ENCODE results near the gene RFX5. TPM values are rescaled to one million over a fixed set of nuclear protein-coding genes. Genes with fewer than 3 reads are reported as not detected.
A peak's percentile ranks its signal among the peaks of the same experiment; 100 is the strongest.

Gene RFX5
- total and polyA plus RNA-seq, 2 experiments from 2014 or later, result 13.3 to 44.5 TPM

GRCh38 chr1:151367658-151368392, 20.8 kb upstream of the RFX5 start:
- ATAC-seq (no peak), DNase-seq (ENCODE audit: low spot score) (no peak)
- Histone ChIP-seq H3K4me3 (no peak overlapping the region), H3K9me2 (ENCODE audit: insufficient read depth) (no peaks in the 10 kb centered on the region), H4K20me1 (replicated peaks; ENCODE audit: insufficient read depth) (no peaks in the 10 kb centered on the region), H3K27ac (ENCODE audit: low read depth) (no peak overlapping the region), H3K4me1 (ENCODE audit: insufficient read depth) (peaks cover 16% of the 10 kb centered on the region), H3K79me2 (replicated peaks; ENCODE audit: insufficient read depth) (no peaks in the 10 kb centered on the region), H2AFZ (no peak overlapping the region), H3K36me3 (ENCODE audit: insufficient read depth) (no peaks in the 10 kb centered on the region), H3F3A (replicated peaks; ENCODE audit: low read depth) (no peaks in the 10 kb centered on the region), H3K27me3 (ENCODE audit: insufficient read depth) (no peaks in the 10 kb centered on the region), H3K4me2 (no peak overlapping the region)
- Mint-ChIP-seq H3K4me1 (peaks cover 15% of the 10 kb centered on the region), H3K4me3 (no peak overlapping the region), H3K27ac (no peak overlapping the region), H3K27me3 (ENCODE audit: insufficient read depth, low read depth, poor library complexity) (peaks cover 13% of the 10 kb centered on the region), H3K36me3 (ENCODE audit: low read depth) (peaks cover 26% of the 10 kb centered on the region), H3K9me3 (peaks cover 13% of the 10 kb centered on the region)
- TF ChIP-seq STAT1 (IDR thresholded peaks at IDR 0.05; ENCODE audit: unreplicated experiment) (no peak), CREB1 (CRISPR knock-in tag; IDR thresholded peaks at IDR 0.05; ENCODE audit: low read depth) (no peak), NANOG (IDR thresholded peaks at IDR 0.05; ENCODE audit: borderline replicate concordance) (no peak), POLR2AphosphoS5 (IDR thresholded peaks at IDR 0.05; ENCODE audit: low read depth) (no peak), JUNB (IDR thresholded peaks at IDR 0.05; ENCODE audit: unreplicated experiment) (no peak)
- TF ChIP-seq, protein P1, sequence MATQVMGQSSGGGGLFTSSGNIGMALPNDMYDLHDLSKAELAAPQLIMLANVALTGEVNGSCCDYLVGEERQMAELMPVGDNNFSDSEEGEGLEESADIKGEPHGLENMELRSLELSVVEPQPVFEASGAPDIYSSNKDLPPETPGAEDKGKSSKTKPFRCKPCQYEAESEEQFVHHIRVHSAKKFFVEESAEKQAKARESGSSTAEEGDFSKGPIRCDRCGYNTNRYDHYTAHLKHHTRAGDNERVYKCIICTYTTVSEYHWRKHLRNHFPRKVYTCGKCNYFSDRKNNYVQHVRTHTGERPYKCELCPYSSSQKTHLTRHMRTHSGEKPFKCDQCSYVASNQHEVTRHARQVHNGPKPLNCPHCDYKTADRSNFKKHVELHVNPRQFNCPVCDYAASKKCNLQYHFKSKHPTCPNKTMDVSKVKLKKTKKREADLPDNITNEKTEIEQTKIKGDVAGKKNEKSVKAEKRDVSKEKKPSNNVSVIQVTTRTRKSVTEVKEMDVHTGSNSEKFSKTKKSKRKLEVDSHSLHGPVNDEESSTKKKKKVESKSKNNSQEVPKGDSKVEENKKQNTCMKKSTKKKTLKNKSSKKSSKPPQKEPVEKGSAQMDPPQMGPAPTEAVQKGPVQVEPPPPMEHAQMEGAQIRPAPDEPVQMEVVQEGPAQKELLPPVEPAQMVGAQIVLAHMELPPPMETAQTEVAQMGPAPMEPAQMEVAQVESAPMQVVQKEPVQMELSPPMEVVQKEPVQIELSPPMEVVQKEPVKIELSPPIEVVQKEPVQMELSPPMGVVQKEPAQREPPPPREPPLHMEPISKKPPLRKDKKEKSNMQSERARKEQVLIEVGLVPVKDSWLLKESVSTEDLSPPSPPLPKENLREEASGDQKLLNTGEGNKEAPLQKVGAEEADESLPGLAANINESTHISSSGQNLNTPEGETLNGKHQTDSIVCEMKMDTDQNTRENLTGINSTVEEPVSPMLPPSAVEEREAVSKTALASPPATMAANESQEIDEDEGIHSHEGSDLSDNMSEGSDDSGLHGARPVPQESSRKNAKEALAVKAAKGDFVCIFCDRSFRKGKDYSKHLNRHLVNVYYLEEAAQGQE (IDR thresholded peaks at IDR 0.05; ENCODE audit: unreplicated experiment), result no peak

DNA sequence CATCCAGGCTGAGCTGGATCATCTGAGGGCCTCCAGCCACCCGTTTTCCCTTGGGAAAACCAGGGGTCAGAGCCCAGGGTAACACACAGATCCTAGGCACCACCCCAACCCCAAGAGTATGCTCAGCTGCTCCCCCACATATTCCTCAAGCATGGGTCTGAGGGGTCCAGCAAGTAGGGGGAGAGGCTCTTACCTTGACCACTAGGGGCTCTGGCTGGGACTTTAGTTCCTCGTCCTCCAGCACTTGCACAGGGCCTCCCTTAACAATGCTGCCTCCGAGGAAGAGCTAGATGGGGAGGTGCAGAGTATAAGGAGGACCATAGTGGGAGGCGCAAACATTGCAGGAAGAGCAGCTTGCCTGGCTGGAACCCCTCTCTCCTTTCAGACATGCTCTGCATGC, 17.9 kb upstream of the RFX5 start:
- Histone ChIP-seq H3K27me3 (ENCODE audit: insufficient read depth) (no peaks in the 10 kb centered on the region), H3K79me2 (replicated peaks; ENCODE audit: insufficient read depth) (no peaks in the 10 kb centered on the region), H4K20me1 (replicated peaks; ENCODE audit: insufficient read depth) (no peaks in the 10 kb centered on the region), H3K9me2 (ENCODE audit: insufficient read depth) (no peaks in the 10 kb centered on the region), H3K36me3 (ENCODE audit: insufficient read depth) (no peaks in the 10 kb centered on the region), H3K4me1 (ENCODE audit: insufficient read depth) (0 out of 2 replicates have a peak, but pooled peaks cover under 1% of the 10 kb centered on the region), H3K4me2 (no peak overlapping the region), H2AFZ (no peak overlapping the region), H3K4me3 (no peak overlapping the region), H3K27ac (ENCODE audit: low read depth) (no peak overlapping the region), H3F3A (replicated peaks; ENCODE audit: low read depth) (no peaks in the 10 kb centered on the region)
- TF ChIP-seq, protein P1 (IDR thresholded peaks at IDR 0.05; ENCODE audit: unreplicated experiment), result no peak
- TF ChIP-seq, protein P2, sequence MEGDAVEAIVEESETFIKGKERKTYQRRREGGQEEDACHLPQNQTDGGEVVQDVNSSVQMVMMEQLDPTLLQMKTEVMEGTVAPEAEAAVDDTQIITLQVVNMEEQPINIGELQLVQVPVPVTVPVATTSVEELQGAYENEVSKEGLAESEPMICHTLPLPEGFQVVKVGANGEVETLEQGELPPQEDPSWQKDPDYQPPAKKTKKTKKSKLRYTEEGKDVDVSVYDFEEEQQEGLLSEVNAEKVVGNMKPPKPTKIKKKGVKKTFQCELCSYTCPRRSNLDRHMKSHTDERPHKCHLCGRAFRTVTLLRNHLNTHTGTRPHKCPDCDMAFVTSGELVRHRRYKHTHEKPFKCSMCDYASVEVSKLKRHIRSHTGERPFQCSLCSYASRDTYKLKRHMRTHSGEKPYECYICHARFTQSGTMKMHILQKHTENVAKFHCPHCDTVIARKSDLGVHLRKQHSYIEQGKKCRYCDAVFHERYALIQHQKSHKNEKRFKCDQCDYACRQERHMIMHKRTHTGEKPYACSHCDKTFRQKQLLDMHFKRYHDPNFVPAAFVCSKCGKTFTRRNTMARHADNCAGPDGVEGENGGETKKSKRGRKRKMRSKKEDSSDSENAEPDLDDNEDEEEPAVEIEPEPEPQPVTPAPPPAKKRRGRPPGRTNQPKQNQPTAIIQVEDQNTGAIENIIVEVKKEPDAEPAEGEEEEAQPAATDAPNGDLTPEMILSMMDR (conservative IDR thresholded peaks at IDR 0.05; ENCODE audit: low read depth in 2 of 2), result peak; percentile 25 to 35; a peak in 2 of 4 replicates
- H3K4me1 Mint-ChIP-seq, result no peaks in the 10 kb centered on the region
- H3K36me3 Mint-ChIP-seq (ENCODE audit: low read depth), result peaks cover 46% of the 10 kb centered on the region
- no peak overlapping the region for H3K4me3 Mint-ChIP-seq
- ATAC-seq (peak; percentile 43; the same call in 2 of the 3 replicates), DNase-seq (ENCODE audit: low spot score) (peak; percentile 38)
- peaks cover 10% of the 10 kb centered on the region for H3K27me3 Mint-ChIP-seq (ENCODE audit: insufficient read depth, low read depth, poor library complexity)
- peaks cover 36% of the 10 kb centered on the region for H3K9me3 Mint-ChIP-seq
- H3K27ac Mint-ChIP-seq, result no peak overlapping the region
